Pancreas (tissue), 10 donors: ENCODE data around the gene COQ8A. TPM values are rescaled to one million over a fixed set of nuclear protein-coding genes. Genes with fewer than 3 reads are reported as not detected.

Source experiments
- ATAC-seq, 4 donors: fragments of 200-7000 bp; cut with Tn5 transposase; one replicate each; pipeline versions ENCODE4 v1.8.0 to v1.9.1; 2020; ENCODE audit warnings: mild to moderate bottlenecking in 4 of 4, moderate library complexity in 4 of 4
- DNase-seq, 6 donors: peaks; one replicate each; pipeline ENCODE4 v3.0.0-alpha.2; 2020
- FAIRE-seq: peaks from 2 replicates; lab custom pipeline; 2012; peaks lifted over from hg19 to GRCh38; lab: Jason Lieb, UNC
- H3K27ac ChIP-seq, 4 donors: fragments of 200-600 bp; sonication (generic); 1 replicate in 3 of 4; 2 replicates in 1 of 4; pipeline versions ENCODE4 v1.5.0 to v1.8.0; 2020
- H3K27me3 ChIP-seq, 4 donors: fragments of 200-600 bp; one replicate each; pipeline ENCODE4 v1.8.0; 2021
- H3K36me3 ChIP-seq, 3 donors: fragments of 200-600 bp; sonication (generic) in 1 of 3; one replicate each; pipeline versions ENCODE4 v1.5.0 to v1.8.0; 2020 to 2021
- H3K4me1 ChIP-seq, 3 donors: fragments of 200-600 bp; one replicate each; pipeline ENCODE4 v1.8.0; 2021
- H3K4me3 ChIP-seq, 4 donors: fragments of 200-600 bp; sonication (generic) in 2 of 4; one replicate each; pipeline versions ENCODE4 v1.5.0 to v1.8.0; 2020 to 2021
- H3K9me3 ChIP-seq, 4 donors: fragments of 200-600 bp; one replicate each; pipeline ENCODE4 v1.8.0; 2021
- CTCF ChIP-seq, 4 donors: fragments of 200-600 bp; sonication (generic) in 3 of 4; IDR thresholded peaks; one replicate each; pipeline versions ENCODE4 v1.5.0 to v1.8.0; 2021; ENCODE audit warnings: antibody characterized with exemption in 4 of 4
- WGBS, 2 donors: extraction: QIAGEN DNeasy Blood & Tissue Kit; methylation state at CpG; one replicate each; pipeline ENCODE4 v1.1.7; 2013; 5-methylcytosine and 5-hydroxymethylcytosine counted together
- intact Hi-C, 3 donors: fragments of 100-400 bp; cut with DNase I; formaldehyde crosslinking; loops; one replicate each; pipeline versions ENCODE4 v1.11.1 to v1.14.2; 2022
- polyA plus RNA-seq, 2 donors: library from polyadenylated mRNA; stranded (reverse); fragments of 200-250 nt; gene quantifications; one replicate each; pipeline ENCODE4 v1.2.3, GENCODE V29; 2013
- total RNA-seq, 6 donors: library from RNA; stranded (reverse); fragmentation: NEBNext Ultra II Directional in 4 of 6; extraction: Animal tissue kit (Norgen Biotek cat#: 25700) in 4 of 6; gene quantifications; one replicate each; pipeline versions ENCODE4 v1.2.1 to v1.2.4, GENCODE V29; 2021 to 2023
- donor health status: healthy with polysubstance abuse.
- donor health status: DM: no; HTN: no; CAD: no; lungs with moderate emphysema.
- donor health status: DM: no; HTN: no; CAD: no.
- donor health status: control.
- donor health status: control.
- donor health status: Bipolar disorder and iron deficiency.
- donor health status: DM: yes; HTN: yes; CAD: no.
- donor health status: DM: no; HTN: no; CAD: no.
- donor health status: DM: no; HTN: no; CAD: no.
- donor health status: DM: yes; HTN: yes; CAD: no.

COQ8A gene
- total and polyA plus RNA-seq, 8 donors, result 61.2 to 169 (median 92.5) TPM

- no peak for ATAC-seq
- Histone ChIP-seq H3K4me3 (no peak overlapping the region), H3K9me3 (no peaks in the 10 kb centered on the region), H3K27me3 (no peaks in the 10 kb centered on the region), H3K36me3 (peaks cover 9 to 76% (median 45%) of the 10 kb centered on the region in 3 donors), H3K4me1 (no peaks in the 10 kb centered on the region), H3K27ac (no peak overlapping the region)
- TF ChIP-seq CTCF (IDR thresholded peaks at IDR 0.05), result no peak
- DNase-seq, result no peak
- intact Hi-C loops, result no loop called here
- WGBS, 2 donors, result 77 to 78% methylated on average over 8 of the region's 8 CpGs
- no peak for FAIRE-seq
These were observed 47.6 kb upstream of the COQ8A start for GRCh38 chr1:226892524-226892875.

GRCh38 chr1:226893936-226894335 is 46.2 kb upstream of the COQ8A start:
- Histone ChIP-seq H3K4me1 (no peaks in the 10 kb centered on the region), H3K9me3 (no peaks in the 10 kb centered on the region), H3K27me3 (no peaks in the 10 kb centered on the region), H3K36me3 (peaks cover 9 to 68% (median 40%) of the 10 kb centered on the region in 3 donors), H3K4me3 (no peak overlapping the region), H3K27ac (no peak overlapping the region)
- FAIRE-seq (no peak), DNase-seq (no peak), ATAC-seq (no peak)
- WGBS, 2 donors, result 93 to 95% methylated on average over 13 of the region's 13 CpGs
- intact Hi-C loops, result no loop called here
- no peak for TF ChIP-seq CTCF (IDR thresholded peaks at IDR 0.05)

- DNase-seq (no peak), FAIRE-seq (no peak), ATAC-seq (no peak)
- no peak overlapping the region for H3K4me3 ChIP-seq
- no peaks in the 10 kb centered on the region for H3K4me1 ChIP-seq
- WGBS, 2 donors, result 89 to 90% methylated on average over 3 of the region's 3 CpGs
- H3K27ac ChIP-seq, result no peak overlapping the region
- no peak for TF ChIP-seq CTCF (IDR thresholded peaks at IDR 0.05)
- peaks cover 9 to 67% (median 36%) of the 10 kb centered on the region in 3 donors for H3K36me3 ChIP-seq
- intact Hi-C loops, result no loop called here
- H3K9me3 ChIP-seq, result no peaks in the 10 kb centered on the region
- H3K27me3 ChIP-seq, result no peaks in the 10 kb centered on the region
These were observed 45.3 kb upstream of the COQ8A start for GRCh38 chr1:226894826-226895225.

GRCh38 chr1:226895644-226896043 is 44.5 kb upstream of the COQ8A start:
- Histone ChIP-seq H3K27ac (no peak overlapping the region), H3K36me3 (peaks cover 5 to 67% (median 30%) of the 10 kb centered on the region in 3 donors), H3K9me3 (no peaks in the 10 kb centered on the region), H3K4me1 (no peaks in the 10 kb centered on the region), H3K4me3 (no peak overlapping the region), H3K27me3 (no peaks in the 10 kb centered on the region)
- intact Hi-C loops, result no loop called here
- ATAC-seq (no peak), DNase-seq (no peak), FAIRE-seq (no peak)
- no peak for TF ChIP-seq CTCF (IDR thresholded peaks at IDR 0.05)
- 87 to 89% methylated on average over 11 of the region's 11 CpGs for WGBS, 2 donors

DNA sequence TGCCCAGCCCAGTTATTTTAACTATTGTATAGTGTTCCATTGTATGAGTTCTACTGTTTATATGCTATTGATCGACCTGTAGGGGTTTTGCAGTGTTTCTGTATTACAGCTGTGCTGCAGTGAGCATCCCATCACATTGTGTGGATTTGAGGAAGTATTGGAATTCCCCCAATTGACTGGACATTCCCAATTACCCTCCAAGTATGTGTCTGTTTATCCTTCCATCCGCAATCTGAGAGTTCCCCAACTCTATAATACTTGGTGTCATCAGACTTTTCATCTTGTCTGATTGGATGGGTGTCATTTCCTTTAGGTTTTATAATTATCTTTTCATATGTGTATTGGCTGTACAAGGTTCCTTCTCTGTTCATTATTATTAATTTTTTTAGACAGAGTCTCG is 41.8 kb upstream of the COQ8A start:
- Histone ChIP-seq H3K27ac (no peak overlapping the region), H3K4me1 (no peaks in the 10 kb centered on the region), H3K4me3 (no peak overlapping the region), H3K36me3 (peaks cover 5 to 56% (median 18%) of the 10 kb centered on the region in 3 donors), H3K27me3 (no peaks in the 10 kb centered on the region), H3K9me3 (no peaks in the 10 kb centered on the region)
- DNase-seq (no peak), FAIRE-seq (no peak), ATAC-seq (no peak)
- WGBS, 2 donors, result 88 to 94% methylated on average over 3 of the region's 3 CpGs
- no peak for TF ChIP-seq CTCF (IDR thresholded peaks at IDR 0.05)
- intact Hi-C loops, result no loop called here
